ENCODE measurements around the gene CLEC2A.

DNA sequence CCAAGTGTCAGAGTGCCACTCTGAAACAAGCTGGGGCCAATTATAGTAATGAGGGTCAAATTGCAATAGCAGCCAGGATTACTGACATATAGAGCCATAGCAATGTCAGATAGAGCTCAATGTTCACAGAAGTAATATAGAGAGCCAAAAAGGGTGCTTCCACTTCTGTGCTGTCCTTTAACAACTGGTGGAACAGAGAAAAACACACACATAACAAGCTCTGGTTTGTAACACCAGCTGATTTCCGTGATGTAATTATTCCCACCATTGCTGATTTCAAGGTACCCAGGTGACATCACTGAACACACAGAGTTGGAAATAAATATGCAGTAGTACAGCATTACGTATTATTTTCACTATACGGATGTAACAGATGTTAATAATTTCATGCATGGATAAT, 60.0 kb downstream of the CLEC2A start:
- TF ChIP-seq POLR2A (IDR thresholded peaks at IDR 0.05; ENCODE audit: low read length) (no peak), MYC (IDR thresholded peaks at IDR 0.05; ENCODE audit: borderline replicate concordance, low read length) (no peak), KDM1A (IDR thresholded peaks at IDR 0.05; ENCODE audit: low read depth) (no peak), NPAS2 (CRISPR knock-in tag; IDR thresholded peaks at IDR 0.05; ENCODE audit: borderline replicate concordance) (no peak), SMC3 (IDR thresholded peaks at IDR 0.05) (no peak), HOXA7 (CRISPR knock-in tag; IDR thresholded peaks at IDR 0.05) (no peak), CHD2 (IDR thresholded peaks at IDR 0.05; ENCODE audit: low read length, partially characterized antibody) (no peak), JUNB (IDR thresholded peaks at IDR 0.05) (no peak), GATA3 (IDR thresholded peaks at IDR 0.05; ENCODE audit: borderline replicate concordance) (no peak), EP300 (IDR thresholded peaks at IDR 0.05) (no peak), RNF2 (IDR thresholded peaks at IDR 0.05; ENCODE audit: borderline replicate concordance, low read depth) (no peak)
- TF ChIP-seq, protein P1, sequence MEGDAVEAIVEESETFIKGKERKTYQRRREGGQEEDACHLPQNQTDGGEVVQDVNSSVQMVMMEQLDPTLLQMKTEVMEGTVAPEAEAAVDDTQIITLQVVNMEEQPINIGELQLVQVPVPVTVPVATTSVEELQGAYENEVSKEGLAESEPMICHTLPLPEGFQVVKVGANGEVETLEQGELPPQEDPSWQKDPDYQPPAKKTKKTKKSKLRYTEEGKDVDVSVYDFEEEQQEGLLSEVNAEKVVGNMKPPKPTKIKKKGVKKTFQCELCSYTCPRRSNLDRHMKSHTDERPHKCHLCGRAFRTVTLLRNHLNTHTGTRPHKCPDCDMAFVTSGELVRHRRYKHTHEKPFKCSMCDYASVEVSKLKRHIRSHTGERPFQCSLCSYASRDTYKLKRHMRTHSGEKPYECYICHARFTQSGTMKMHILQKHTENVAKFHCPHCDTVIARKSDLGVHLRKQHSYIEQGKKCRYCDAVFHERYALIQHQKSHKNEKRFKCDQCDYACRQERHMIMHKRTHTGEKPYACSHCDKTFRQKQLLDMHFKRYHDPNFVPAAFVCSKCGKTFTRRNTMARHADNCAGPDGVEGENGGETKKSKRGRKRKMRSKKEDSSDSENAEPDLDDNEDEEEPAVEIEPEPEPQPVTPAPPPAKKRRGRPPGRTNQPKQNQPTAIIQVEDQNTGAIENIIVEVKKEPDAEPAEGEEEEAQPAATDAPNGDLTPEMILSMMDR (IDR thresholded peaks at IDR 0.05) = no peak
- TF ChIP-seq, protein P2, sequence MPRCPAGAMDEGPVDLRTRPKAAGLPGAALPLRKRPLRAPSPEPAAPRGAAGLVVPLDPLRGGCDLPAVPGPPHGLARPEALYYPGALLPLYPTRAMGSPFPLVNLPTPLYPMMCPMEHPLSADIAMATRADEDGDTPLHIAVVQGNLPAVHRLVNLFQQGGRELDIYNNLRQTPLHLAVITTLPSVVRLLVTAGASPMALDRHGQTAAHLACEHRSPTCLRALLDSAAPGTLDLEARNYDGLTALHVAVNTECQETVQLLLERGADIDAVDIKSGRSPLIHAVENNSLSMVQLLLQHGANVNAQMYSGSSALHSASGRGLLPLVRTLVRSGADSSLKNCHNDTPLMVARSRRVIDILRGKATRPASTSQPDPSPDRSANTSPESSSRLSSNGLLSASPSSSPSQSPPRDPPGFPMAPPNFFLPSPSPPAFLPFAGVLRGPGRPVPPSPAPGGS (IDR thresholded peaks at IDR 0.05) = no peak
- TF ChIP-seq, protein P3, sequence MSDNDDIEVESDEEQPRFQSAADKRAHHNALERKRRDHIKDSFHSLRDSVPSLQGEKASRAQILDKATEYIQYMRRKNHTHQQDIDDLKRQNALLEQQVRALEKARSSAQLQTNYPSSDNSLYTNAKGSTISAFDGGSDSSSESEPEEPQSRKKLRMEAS (IDR thresholded peaks at IDR 0.05) = no peak
